ENCODE measurements around the gene GFRA1.
A peak's percentile ranks its signal among the peaks of the same experiment; 100 is the strongest.

The GFRA1 gene

DNA sequence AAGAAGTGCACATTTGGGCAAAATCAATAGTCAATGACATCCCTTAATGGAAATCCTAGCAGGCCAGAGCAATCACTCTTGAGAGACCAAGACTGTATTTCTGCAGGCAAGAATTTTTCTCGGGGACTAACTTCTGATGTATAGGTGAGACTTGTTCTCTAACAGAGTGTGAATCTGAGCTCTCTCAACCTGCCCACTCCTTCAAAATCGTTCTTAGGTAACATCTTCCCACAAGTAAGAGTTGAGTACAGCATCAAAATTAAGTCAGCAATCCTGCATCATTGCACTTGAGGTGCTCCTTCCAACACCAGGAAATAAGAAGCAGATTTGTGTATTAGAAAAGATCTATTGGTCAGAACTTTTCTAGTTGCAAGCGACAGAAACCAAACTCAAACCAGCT, 25.6 kb upstream of the GFRA1 start:
- Histone ChIP-seq H3K9ac (no peak overlapping the region), H2AFZ (no peak overlapping the region), H3K27ac (no peak overlapping the region), H3K9me3 (ENCODE audit: control insufficient read depth, low read length) (no peaks in the 10 kb centered on the region), H3K4me1 (no peaks in the 10 kb centered on the region), H3K4me3 (ENCODE audit: low read depth, low read length) (no peak overlapping the region), H3K4me2 (ENCODE audit: low read length) (no peak overlapping the region), H3K36me3 (ENCODE audit: control insufficient read depth, insufficient read depth, low read length) (no peaks in the 10 kb centered on the region), H3K27me3 (ENCODE audit: control insufficient read depth, insufficient read depth, low read length) (no peaks in the 10 kb centered on the region), H3K79me2 (no peaks in the 10 kb centered on the region)
- TF ChIP-seq, protein P1, sequence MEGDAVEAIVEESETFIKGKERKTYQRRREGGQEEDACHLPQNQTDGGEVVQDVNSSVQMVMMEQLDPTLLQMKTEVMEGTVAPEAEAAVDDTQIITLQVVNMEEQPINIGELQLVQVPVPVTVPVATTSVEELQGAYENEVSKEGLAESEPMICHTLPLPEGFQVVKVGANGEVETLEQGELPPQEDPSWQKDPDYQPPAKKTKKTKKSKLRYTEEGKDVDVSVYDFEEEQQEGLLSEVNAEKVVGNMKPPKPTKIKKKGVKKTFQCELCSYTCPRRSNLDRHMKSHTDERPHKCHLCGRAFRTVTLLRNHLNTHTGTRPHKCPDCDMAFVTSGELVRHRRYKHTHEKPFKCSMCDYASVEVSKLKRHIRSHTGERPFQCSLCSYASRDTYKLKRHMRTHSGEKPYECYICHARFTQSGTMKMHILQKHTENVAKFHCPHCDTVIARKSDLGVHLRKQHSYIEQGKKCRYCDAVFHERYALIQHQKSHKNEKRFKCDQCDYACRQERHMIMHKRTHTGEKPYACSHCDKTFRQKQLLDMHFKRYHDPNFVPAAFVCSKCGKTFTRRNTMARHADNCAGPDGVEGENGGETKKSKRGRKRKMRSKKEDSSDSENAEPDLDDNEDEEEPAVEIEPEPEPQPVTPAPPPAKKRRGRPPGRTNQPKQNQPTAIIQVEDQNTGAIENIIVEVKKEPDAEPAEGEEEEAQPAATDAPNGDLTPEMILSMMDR (IDR thresholded peaks at IDR 0.05) = no peak

DNA sequence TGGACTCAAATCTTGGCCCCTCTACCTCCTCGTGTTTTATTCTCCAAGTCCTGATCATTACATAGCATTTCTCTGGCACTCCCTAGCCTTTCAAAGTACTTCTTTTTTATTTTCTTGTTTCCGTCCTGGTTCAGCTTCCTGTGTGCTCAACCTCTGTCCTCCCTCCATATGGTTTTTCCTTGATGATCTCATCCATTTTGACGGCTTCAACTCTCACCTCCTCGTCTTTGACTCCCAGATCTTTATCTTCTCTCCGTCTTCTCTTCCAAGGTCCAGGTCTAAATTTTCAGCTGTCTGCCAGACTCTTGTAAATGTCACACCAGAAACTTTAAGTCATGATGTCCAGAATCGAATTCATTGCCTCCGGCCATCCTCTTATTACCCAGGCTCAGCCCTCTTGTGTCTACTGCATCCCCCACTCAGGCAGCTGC, 23.3 kb upstream of the GFRA1 start:
- Histone ChIP-seq H3K9ac (no peak overlapping the region), H3K27ac (no peak overlapping the region), H3K36me3 (ENCODE audit: control insufficient read depth, insufficient read depth, low read length) (no peaks in the 10 kb centered on the region), H3K4me3 (ENCODE audit: low read depth, low read length) (no peak overlapping the region), H3K9me3 (ENCODE audit: control insufficient read depth, low read length) (no peaks in the 10 kb centered on the region), H3K27me3 (ENCODE audit: control insufficient read depth, insufficient read depth, low read length) (no peaks in the 10 kb centered on the region), H3K4me1 (no peaks in the 10 kb centered on the region), H3K79me2 (no peaks in the 10 kb centered on the region), H2AFZ (no peak overlapping the region), H3K4me2 (ENCODE audit: low read length) (no peak overlapping the region)
- TF ChIP-seq, protein P1 (IDR thresholded peaks at IDR 0.05) = no peak

DNA sequence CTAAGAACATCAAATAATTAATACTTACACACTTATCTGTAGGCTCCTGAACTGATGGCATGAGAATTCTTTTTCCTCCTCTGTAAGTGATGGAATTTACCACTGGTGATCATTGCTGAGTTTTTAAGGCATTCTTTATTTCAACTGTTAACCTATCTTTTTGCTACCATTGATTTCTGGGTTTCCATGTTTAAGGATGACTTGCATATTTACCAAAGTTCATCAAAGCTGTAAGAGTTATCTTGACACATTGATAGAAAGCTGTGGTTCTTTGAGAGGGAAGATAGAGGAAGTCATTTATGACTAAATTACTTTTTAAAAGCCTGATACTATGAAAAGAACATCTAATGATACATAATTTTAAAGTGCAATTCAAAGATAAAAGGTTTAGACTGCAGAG, 19.5 kb upstream of the GFRA1 start:
- no peaks in the 10 kb centered on the region for H3K4me1 ChIP-seq

DNA sequence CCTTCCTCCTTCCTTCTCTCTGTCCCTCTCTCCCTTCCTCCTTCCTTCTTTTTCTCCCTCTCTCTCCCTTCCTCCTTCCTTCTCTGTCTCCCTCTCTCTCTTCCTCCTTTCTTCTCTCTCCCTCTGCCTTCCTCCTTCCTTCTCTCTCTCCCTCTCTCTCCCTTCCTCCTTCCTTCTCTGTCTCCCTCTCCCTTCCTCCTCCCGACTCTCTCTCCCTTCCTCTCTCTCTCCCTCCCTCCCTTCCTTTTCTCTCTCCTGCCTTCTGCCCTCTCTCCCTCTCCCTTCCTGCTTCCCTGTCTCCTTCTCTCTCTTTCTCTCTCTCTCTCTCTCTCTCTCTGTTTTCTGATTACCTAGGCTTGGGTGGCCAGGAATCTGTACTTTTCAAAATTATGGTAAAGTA, 16.6 kb upstream of the GFRA1 start:
- no peak overlapping the region for H3K4me2 ChIP-seq (ENCODE audit: low read length)
- H3K36me3 ChIP-seq (ENCODE audit: control insufficient read depth, insufficient read depth, low read length) = no peaks in the 10 kb centered on the region
- no peak overlapping the region for H2AFZ ChIP-seq
- no peaks in the 10 kb centered on the region for H3K4me1 ChIP-seq
- no peak overlapping the region for H3K9ac ChIP-seq
- no peaks in the 10 kb centered on the region for H3K9me3 ChIP-seq (ENCODE audit: control insufficient read depth, low read length)
- TF ChIP-seq, protein P1 (IDR thresholded peaks at IDR 0.05) = no peak
- H3K79me2 ChIP-seq = no peaks in the 10 kb centered on the region
- no peak overlapping the region for H3K27ac ChIP-seq
- H3K4me3 ChIP-seq (ENCODE audit: low read depth, low read length) = no peak overlapping the region
- no peaks in the 10 kb centered on the region for H3K27me3 ChIP-seq (ENCODE audit: control insufficient read depth, insufficient read depth, low read length)

More for the DNA sequence above, 19.5 kb upstream of the GFRA1 start:
- Histone ChIP-seq H2AFZ (no peak overlapping the region), H3K79me2 (no peaks in the 10 kb centered on the region), H3K36me3 (ENCODE audit: control insufficient read depth, insufficient read depth, low read length) (no peaks in the 10 kb centered on the region), H3K9me3 (ENCODE audit: control insufficient read depth, low read length) (no peaks in the 10 kb centered on the region), H3K27me3 (ENCODE audit: control insufficient read depth, insufficient read depth, low read length) (no peaks in the 10 kb centered on the region), H3K4me3 (ENCODE audit: low read depth, low read length) (no peak overlapping the region), H3K9ac (no peak overlapping the region), H3K27ac (no peak overlapping the region), H3K4me2 (ENCODE audit: low read length) (no peak overlapping the region)
- TF ChIP-seq, protein P1 (IDR thresholded peaks at IDR 0.05) = no peak

DNA sequence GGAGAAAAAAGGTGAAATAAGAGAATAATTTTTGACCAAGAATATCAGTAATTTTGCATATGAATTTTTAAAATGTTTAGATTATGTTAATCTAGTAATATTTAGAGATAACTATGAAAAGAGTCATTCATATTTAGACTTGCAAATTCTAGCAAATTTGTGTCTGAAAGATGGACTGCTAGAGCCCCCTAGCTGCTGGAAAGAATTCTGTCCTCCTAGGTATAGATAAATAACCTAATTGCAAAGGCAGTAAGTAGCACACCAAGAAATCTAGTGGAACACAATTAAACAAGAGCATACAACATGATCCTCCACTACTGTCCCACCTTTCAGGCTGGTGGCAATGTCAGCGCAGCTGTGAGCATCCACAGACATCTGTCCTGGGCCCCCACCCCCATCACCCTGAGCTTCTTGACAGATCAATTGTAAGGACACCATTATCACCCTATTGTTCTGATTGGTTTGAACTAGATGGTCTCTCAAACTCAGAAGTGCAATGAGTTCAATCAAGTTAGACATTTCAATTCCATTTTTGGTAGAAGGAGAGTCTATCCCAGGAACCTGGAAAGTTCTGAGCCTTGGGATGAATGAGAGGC, 15.0 kb upstream of the GFRA1 start:
- H3K36me3 ChIP-seq (ENCODE audit: control insufficient read depth, insufficient read depth, low read length) = no peaks in the 10 kb centered on the region
- H3K27me3 ChIP-seq (ENCODE audit: control insufficient read depth, insufficient read depth, low read length) = no peaks in the 10 kb centered on the region
- H3K9me3 ChIP-seq (ENCODE audit: control insufficient read depth, low read length) = no peaks in the 10 kb centered on the region
- H3K4me1 ChIP-seq = no peaks in the 10 kb centered on the region
- no peaks in the 10 kb centered on the region for H3K79me2 ChIP-seq
- no peak overlapping the region for H3K4me3 ChIP-seq (ENCODE audit: low read depth, low read length)
- H3K27ac ChIP-seq = no peak overlapping the region
- TF ChIP-seq, protein P1 (IDR thresholded peaks at IDR 0.05) = peak; percentile 64
- no peak overlapping the region for H3K4me2 ChIP-seq (ENCODE audit: low read length)
- no peak overlapping the region for H3K9ac ChIP-seq
- H2AFZ ChIP-seq = no peak overlapping the region
